NCI-H526 treated with DMSO at 0.1 percent for 48 hours (cell line): Measurements from ENCODE around the gene ARMC5.
"Not testable (repeated sequence)": the region's sequence is repeated elsewhere in the genome, so short reads cannot be mapped to it uniquely, and the experiment has no call there.

Source experiments
- DNase-seq: peaks from one replicate; lab custom pipeline; 2025; lab: John Stamatoyannopoulos, UW

The ARMC5 gene

GRCh38 chr16:31499928-31500327 lies 40.6 kb downstream of the ARMC5 start:
- no peak for DNase-seq

- DNase-seq = no peak
These were observed 42.1 kb downstream of the ARMC5 start for GRCh38 chr16:31501226-31501965.

DNA sequence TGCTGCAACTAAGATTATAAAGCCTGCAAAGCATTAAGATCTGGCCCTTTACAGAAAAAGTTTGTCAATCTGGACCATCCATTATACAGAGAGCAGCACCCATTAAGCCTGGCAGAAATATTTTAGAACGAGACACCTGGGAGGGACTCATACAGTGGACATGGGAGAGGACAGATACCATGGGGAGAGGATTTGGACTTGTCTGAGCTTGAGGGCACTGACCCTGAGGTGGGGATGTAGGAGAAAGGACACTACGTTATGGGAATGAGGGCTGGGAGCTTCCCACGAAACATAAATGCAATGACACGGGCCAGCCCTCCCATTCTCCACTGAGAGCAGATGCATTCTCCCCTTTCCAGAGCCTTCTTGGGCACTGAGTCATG lies 42.7 kb downstream of the ARMC5 start:
- DNase-seq = no peak

DNA sequence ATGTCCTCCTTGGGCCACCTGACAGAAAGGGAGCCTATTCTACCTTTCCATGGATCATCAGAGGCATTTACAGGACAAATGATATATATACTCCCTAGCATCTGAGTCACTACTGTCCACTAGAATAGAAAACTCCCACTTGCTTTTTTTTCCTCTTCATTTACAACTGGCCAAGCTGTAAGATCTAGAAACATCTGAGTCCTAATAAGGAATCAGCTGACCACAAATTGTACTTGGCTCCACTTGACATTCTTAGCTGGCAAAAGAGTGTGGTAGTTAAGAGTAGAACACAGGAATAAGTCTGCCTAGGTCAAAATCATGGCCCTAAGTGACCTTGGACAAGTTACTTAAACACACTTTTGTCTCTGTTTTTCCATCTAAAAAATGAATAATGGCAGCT lies 43.7 kb downstream of the ARMC5 start:
- no peak for DNase-seq

DNA sequence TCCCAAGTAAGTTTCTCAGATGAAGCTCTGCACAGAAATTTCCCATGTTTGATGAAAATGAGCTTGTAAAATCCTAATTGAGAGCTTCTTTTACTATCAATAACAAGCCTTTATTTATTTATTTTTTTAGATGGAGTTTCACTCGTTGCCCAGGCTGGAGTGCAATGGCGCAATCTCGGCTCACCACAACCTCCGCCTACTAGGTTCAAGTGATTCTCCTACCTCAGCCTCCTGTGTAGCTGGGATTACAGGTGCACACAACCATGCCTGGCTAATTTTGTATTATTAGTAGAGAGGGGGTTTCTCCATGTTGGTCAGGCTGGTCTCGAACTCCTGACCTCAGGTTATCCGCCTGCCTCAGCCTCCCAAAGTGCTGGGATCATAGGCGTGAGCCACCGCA lies 44.3 kb downstream of the ARMC5 start:
- DNase-seq = not testable (repeated sequence)

- no peak for DNase-seq
These were observed 44.9 kb downstream of the ARMC5 start for GRCh38 chr16:31504159-31504558.

GRCh38 chr16:31505483-31505882 lies 46.2 kb downstream of the ARMC5 start:
- no peak for DNase-seq

DNA sequence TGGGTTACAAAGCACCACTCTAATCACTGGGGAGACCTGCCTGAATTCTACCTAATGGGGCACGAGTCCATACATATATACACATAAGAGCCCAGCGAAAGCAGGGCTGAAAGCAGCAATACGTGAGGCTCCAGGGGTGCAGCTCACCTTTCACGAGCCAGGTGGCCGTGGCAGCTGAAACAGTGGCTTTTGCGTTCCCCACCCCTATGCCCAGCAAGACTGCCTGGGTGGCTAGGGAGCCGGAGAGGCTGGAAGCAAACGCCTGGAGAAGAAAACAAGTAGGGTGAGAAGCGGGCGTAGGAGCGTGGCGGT lies 48.3 kb downstream of the ARMC5 start:
- no peak for DNase-seq

GRCh38 chr16:31507929-31508705 lies 48.8 kb downstream of the ARMC5 start, which contains the start of gene RUSF1:
TSS of gene RUSF1 (minus strand) at chr16:31508391. CDS start at chr16:31508373, 18 bp downstream.
- peak; percentile 37 for DNase-seq

DNA sequence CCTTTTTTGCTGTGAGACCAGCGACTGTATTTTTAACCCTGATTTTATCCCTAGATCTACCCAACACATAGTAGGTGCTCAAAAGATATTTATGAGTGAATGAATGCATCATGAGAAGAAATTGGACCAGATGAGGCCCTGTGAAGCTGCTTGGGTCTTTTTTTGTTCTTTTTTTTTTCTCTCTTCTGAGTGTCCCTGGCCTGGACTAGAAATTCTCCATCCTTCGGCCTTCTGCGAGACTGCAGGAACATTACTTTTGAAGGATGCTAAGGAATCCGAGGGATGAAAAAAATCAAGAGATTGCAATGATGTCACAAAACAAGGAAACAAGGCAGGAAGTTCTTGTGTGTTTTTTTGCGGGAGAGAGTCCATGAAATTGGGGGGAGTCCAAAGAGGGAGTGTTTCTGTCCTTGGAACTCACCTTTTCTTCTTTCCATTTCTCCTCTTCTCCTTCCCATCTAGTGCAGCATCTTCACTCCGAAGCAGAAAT lies 49.5 kb downstream of the ARMC5 start:
- no peak for DNase-seq

DNA sequence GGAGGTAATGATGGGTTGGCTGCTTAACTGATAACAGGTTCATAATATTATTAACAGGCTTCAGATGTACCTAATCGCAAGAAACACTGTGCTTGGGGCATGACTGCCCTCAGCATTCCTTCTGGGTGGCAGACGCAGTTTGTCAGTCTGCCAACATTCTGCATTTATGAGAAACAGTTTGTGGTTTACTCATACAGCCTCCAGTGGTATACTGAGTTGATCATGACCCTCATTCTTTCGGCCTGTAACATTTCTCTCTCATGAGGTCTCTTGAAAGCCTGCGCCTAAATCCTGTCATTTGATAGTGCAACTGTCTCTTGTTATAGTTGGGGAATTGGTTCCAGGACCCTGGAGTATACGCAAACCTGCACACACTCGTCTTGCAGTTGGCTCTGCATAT lies 53.8 kb downstream of the ARMC5 start:
- DNase-seq = no peak

- no peak for DNase-seq
These were observed 54.6 kb downstream of the ARMC5 start for GRCh38 chr16:31513884-31514283.
